ENCODE results near the gene C6orf15.

C6orf15 gene

GRCh38 chr6:31107052-31107451 lies 5.3 kb downstream of the C6orf15 start:
- DNase-seq (ENCODE audit: low read depth), result no peak

GRCh38 chr6:31103136-31103535 lies 9.2 kb downstream of the C6orf15 start:
- DNase-seq (ENCODE audit: low read depth), result no peak

- DNase-seq (ENCODE audit: low read depth), result no peak
These were observed 13.9 kb downstream of the C6orf15 start for GRCh38 chr6:31098449-31098938.

GRCh38 chr6:31096656-31097055 lies 15.7 kb downstream of the C6orf15 start:
- no peak for DNase-seq (ENCODE audit: low read depth)

- DNase-seq (ENCODE audit: low read depth), result no peak
These were observed 16.2 kb downstream of the C6orf15 start for GRCh38 chr6:31096215-31096614.

- DNase-seq (ENCODE audit: low read depth), result no peak
These were observed 17.9 kb downstream of the C6orf15 start for GRCh38 chr6:31094389-31094881.

GRCh38 chr6:31092769-31093505 lies 19.4 kb downstream of the C6orf15 start:
- no peak for DNase-seq (ENCODE audit: low read depth)

- no peak for DNase-seq (ENCODE audit: low read depth)
These were observed 20.1 kb downstream of the C6orf15 start for GRCh38 chr6:31092238-31092637.

GRCh38 chr6:31091680-31092079 lies 20.7 kb downstream of the C6orf15 start:
- no peak for DNase-seq (ENCODE audit: low read depth)

- no peak for DNase-seq (ENCODE audit: low read depth)
These were observed 21.4 kb downstream of the C6orf15 start for GRCh38 chr6:31090973-31091364.

GRCh38 chr6:31090275-31090972 lies 22.0 kb downstream of the C6orf15 start:
- no peak for DNase-seq (ENCODE audit: low read depth)

GRCh38 chr6:31087494-31088089 lies 24.8 kb downstream of the C6orf15 start:
- peak; percentile 66 for DNase-seq (ENCODE audit: low read depth)

GRCh38 chr6:31086788-31087440 lies 25.5 kb downstream of the C6orf15 start:
- DNase-seq (ENCODE audit: low read depth), result no peak

- peak; percentile 44 for DNase-seq (ENCODE audit: low read depth)
These were observed 28.5 kb downstream of the C6orf15 start for GRCh38 chr6:31083742-31084354.

GRCh38 chr6:31081872-31082271 lies 30.5 kb downstream of the C6orf15 start:
- no peak for DNase-seq (ENCODE audit: low read depth)

- DNase-seq (ENCODE audit: low read depth), result peak; percentile 52
These were observed 32.6 kb downstream of the C6orf15 start for GRCh38 chr6:31079656-31080261.

- DNase-seq (ENCODE audit: low read depth), result no peak
These were observed 35.8 kb downstream of the C6orf15 start for GRCh38 chr6:31076611-31077010.

- peak; percentile 13 for DNase-seq (ENCODE audit: low read depth)
These were observed 36.8 kb downstream of the C6orf15 start for GRCh38 chr6:31075528-31075927.

- no peak for DNase-seq (ENCODE audit: low read depth)
These were observed 38.0 kb downstream of the C6orf15 start for GRCh38 chr6:31074401-31074800.

GRCh38 chr6:31070711-31071197 lies 41.6 kb downstream of the C6orf15 start:
- DNase-seq (ENCODE audit: low read depth), result peak; percentile 60

- peak; percentile 69 for DNase-seq (ENCODE audit: low read depth)
These were observed 43.6 kb downstream of the C6orf15 start for GRCh38 chr6:31068669-31069340.

All from fibroblast of gingiva (primary cell).